ENCODE data around the gene ZMYND12.

The ZMYND12 gene

GRCh38 chr1:42434340-42434739, 21.5 kb downstream of the ZMYND12 start:
- no peak for DNase-seq

GRCh38 chr1:42433369-42433768, 22.5 kb downstream of the ZMYND12 start:
- no peak for DNase-seq

GRCh38 chr1:42432714-42433113, 23.1 kb downstream of the ZMYND12 start:
- DNase-seq = no peak

GRCh38 chr1:42431514-42431913, 24.3 kb downstream of the ZMYND12 start:
- DNase-seq = no peak

- no peak for DNase-seq
Observed at GRCh38 chr1:42430286-42431135, 25.3 kb downstream of the ZMYND12 start.

GRCh38 chr1:42429603-42430002, 26.2 kb downstream of the ZMYND12 start:
- no peak for DNase-seq

GRCh38 chr1:42427240-42427639, 28.6 kb downstream of the ZMYND12 start:
- no peak for DNase-seq

- no peak for DNase-seq
Observed at GRCh38 chr1:42424201-42424600, 31.6 kb downstream of the ZMYND12 start.

GRCh38 chr1:42423681-42424080, 32.1 kb downstream of the ZMYND12 start:
- no peak for DNase-seq

- DNase-seq = no peak
Observed at GRCh38 chr1:42422737-42423136, 33.1 kb downstream of the ZMYND12 start.

GRCh38 chr1:42420911-42421585, 34.8 kb downstream of the ZMYND12 start:
- no peak for DNase-seq

- no peak for DNase-seq
Observed at GRCh38 chr1:42420121-42420520, 35.7 kb downstream of the ZMYND12 start.

- no peak for DNase-seq
Observed at GRCh38 chr1:42419126-42419821, 36.5 kb downstream of the ZMYND12 start.

- DNase-seq = no peak
Observed at GRCh38 chr1:42418516-42418915, 37.3 kb downstream of the ZMYND12 start.

GRCh38 chr1:42417166-42417565, 38.7 kb downstream of the ZMYND12 start:
- DNase-seq = no peak

GRCh38 chr1:42414551-42415496, 41.0 kb downstream of the ZMYND12 start:
- DNase-seq = no peak

GRCh38 chr1:42403880-42404400, 51.9 kb downstream of the ZMYND12 start:
- no peak for DNase-seq

GRCh38 chr1:42399315-42400100, 56.3 kb downstream of the ZMYND12 start:
- DNase-seq = no peak

- DNase-seq = no peak
Observed at GRCh38 chr1:42392967-42393848, 62.6 kb downstream of the ZMYND12 start.

GRCh38 chr1:42392255-42392654, 63.6 kb downstream of the ZMYND12 start:
- DNase-seq = no peak

Data from activated CD4-positive, alpha-beta T cell treated with anti-CD3 and anti-CD28 coated beads for 4 hours (primary cell).